Keratinocyte (primary cell): ENCODE measurements around the gene BCO2. TPM values are rescaled to one million over a fixed set of nuclear protein-coding genes. Genes with fewer than 3 reads are reported as not detected.
A peak's percentile ranks its signal among the peaks of the same experiment; 100 is the strongest.

Source experiments
- DNase-seq: peaks from one replicate; pipeline ENCODE4 v3.0.0-alpha.2; 2011; ENCODE audit warnings: low read depth, missing footprints, low spot score
- FAIRE-seq: peaks from 2 replicates; lab custom pipeline; 2011; peaks lifted over from hg19 to GRCh38; lab: Jason Lieb, UNC
- H2AFZ ChIP-seq: 2 replicates; pipeline ENCODE4 v1.6.0; 2012; ENCODE audit warnings: low read length, control low read depth, inconsistent platforms; ENCODE audit not compliant: control insufficient read depth
- H3K27ac ChIP-seq: 2 replicates; pipeline ENCODE4 v1.5.1; 2011; ENCODE audit warnings: low read length; ENCODE audit not compliant: control insufficient read depth, insufficient read depth
- H3K27me3 ChIP-seq: 3 replicates; pipeline ENCODE4 v1.6.0; 2011; ENCODE audit warnings: low read length; ENCODE audit not compliant: control insufficient read depth, insufficient read depth; ENCODE audit errors: extremely low read depth
- H3K36me3 ChIP-seq, 2 experiments: 2 replicates in 1 of 2; 3 replicates in 1 of 2; pipeline ENCODE4 v1.5.1; 2011; ENCODE audit warnings: low read length in 2 of 2, mild to moderate bottlenecking in 1 of 2; ENCODE audit not compliant: control insufficient read depth in 2 of 2, insufficient read depth in 2 of 2; ENCODE audit errors: extremely low read depth in 1 of 2
- H3K4me1 ChIP-seq: 3 replicates; pipeline ENCODE4 v1.5.1; 2011; ENCODE audit warnings: low read length; ENCODE audit not compliant: control insufficient read depth, insufficient read depth; ENCODE audit errors: extremely low read depth
- H3K4me2 ChIP-seq: 3 replicates; pipeline ENCODE4 v1.6.0; 2011; ENCODE audit warnings: low read depth, low read length; ENCODE audit not compliant: control insufficient read depth, insufficient read depth; ENCODE audit errors: extremely low read depth
- H3K4me3 ChIP-seq, 3 experiments: fragments of 200-600 bp in 1 of 3; sonication (generic) in 1 of 3; 2 replicates in 2 of 3; 3 replicates in 1 of 3; pipeline ENCODE4 v1.5.1; 2011 to 2016; ENCODE audit warnings: low read length in 3 of 3, mild to moderate bottlenecking in 3 of 3, control low read depth in 2 of 3, inconsistent platforms in 1 of 3, low read depth in 1 of 3, mixed read lengths in 1 of 3, mixed run types in 1 of 3, moderate library complexity in 1 of 3; ENCODE audit not compliant: control insufficient read depth in 2 of 3, insufficient read depth in 2 of 3; ENCODE audit errors: extremely low read depth in 1 of 3
- H3K79me2 ChIP-seq: 2 replicates; pipeline ENCODE4 v1.6.0; 2012; ENCODE audit warnings: low read length; ENCODE audit not compliant: control insufficient read depth, insufficient read depth
- H3K9ac ChIP-seq: 3 replicates; pipeline ENCODE4 v1.6.0; 2011; ENCODE audit warnings: low read length; ENCODE audit not compliant: control insufficient read depth, insufficient read depth; ENCODE audit errors: extremely low read depth
- H3K9me1 ChIP-seq: 3 replicates; pipeline ENCODE4 v1.6.0; 2011; ENCODE audit warnings: low read length; ENCODE audit not compliant: control insufficient read depth, insufficient read depth; ENCODE audit errors: extremely low read depth
- H3K9me3 ChIP-seq: 2 replicates; pipeline ENCODE4 v1.5.1; 2012; ENCODE audit warnings: low read depth, low read length; ENCODE audit not compliant: control insufficient read depth
- H4K20me1 ChIP-seq: 3 replicates; pipeline ENCODE4 v1.6.0; 2011; ENCODE audit warnings: low read length; ENCODE audit not compliant: control insufficient read depth, insufficient read depth; ENCODE audit errors: extremely low read depth
- CTCF ChIP-seq, 3 experiments: IDR thresholded peaks in 1 of 3; conservative IDR thresholded peaks in 1 of 3; optimal IDR thresholded peaks in 1 of 3; 2 replicates in 2 of 3; 3 replicates in 1 of 3; pipeline versions ENCODE3 to v1.5.1; 2011; ENCODE audit warnings: low read length in 3 of 3, mild to moderate bottlenecking in 3 of 3, moderate library complexity in 2 of 3, control low read depth in 1 of 3, inconsistent platforms in 1 of 3; ENCODE audit not compliant: insufficient read depth in 2 of 3; ENCODE audit errors: extremely low read depth in 1 of 3
- EZH2 ChIP-seq: IDR thresholded peaks from one replicate; pipeline ENCODE4 v1.6.1; 2012; ENCODE audit warnings: inconsistent platforms, mild to moderate bottlenecking, low read length, moderate library complexity
- dilution Hi-C: fragments of 300-500 bp; cut with MboI; formaldehyde crosslinking; loops from one replicate; pipeline ENCODE4 v1.7.0; 2020; ENCODE audit warnings: low sequenced_read_pairs; ENCODE audit not compliant: extremely low pct_ligation_motif_present
- polyA plus RNA-seq, 5 experiments: library from polyadenylated mRNA; depleted of rRNA in 3 of 5; stranded (reverse) in 3 of 5; stranded (forward) in 1 of 5; unstranded in 1 of 5; fragments of >200 nt; gene quantifications; 1 replicate in 1 of 5; 2 replicates in 3 of 5; 3 replicates in 1 of 5; pipeline versions ENCODE4 v1.2.1 to v1.2.3, GENCODE V29; 2011 to 2012; ENCODE audit warnings: missing spikeins in 2 of 5, low read depth in 1 of 5, low replicate concordance in 1 of 5

BCO2 gene
- polyA plus RNA-seq, 1 donor (not counting 4 experiments of a cell fraction or from before 2014, with no cell fraction given) = 0.37 TPM

GRCh38 chr11:112223754-112224532 is 48.6 kb downstream of the BCO2 start:
- Histone ChIP-seq H3K4me1 (peaks cover 32% of the 10 kb centered on the region), H3K4me3 (no peak overlapping the region), H3K36me3 (peaks cover 0 to 1% of the 10 kb centered on the region in 2 experiments), H3K9ac (no peak overlapping the region), H4K20me1 (no peaks in the 10 kb centered on the region), H3K9me1 (peaks cover 2% of the 10 kb centered on the region), H3K27me3 (no peaks in the 10 kb centered on the region), H3K4me2 (no peak overlapping the region), H3K27ac (no peak overlapping the region), H3K79me2 (peaks cover 25% of the 10 kb centered on the region), H3K9me3 (no peaks in the 10 kb centered on the region), H2AFZ (no peak overlapping the region)
- DNase-seq (no peak), FAIRE-seq (no peak)
- dilution Hi-C loops = no loop called here
- no peak for TF ChIP-seq CTCF (optimal IDR thresholded peaks at IDR 0.05 in 1 of 3, IDR thresholded peaks at IDR 0.05 in 1 of 3, conservative IDR thresholded peaks at IDR 0.05 in 1 of 3; ENCODE audit: extremely low read depth in 1 of 3, insufficient read depth in 2 of 3, low read length in 3 of 3)
- TF ChIP-seq EZH2 = no peak

GRCh38 chr11:112225753-112226061 is 50.4 kb downstream of the BCO2 start:
- H3K4me3 ChIP-seq = peak overlapping the region; percentile 62 to 99 (median 97)
- H3K27ac ChIP-seq = peak overlapping the region; percentile 97
- H2AFZ ChIP-seq = peak overlapping the region; percentile 100
- H4K20me1 ChIP-seq = no peaks in the 10 kb centered on the region
- peaks cover 4 to 13% of the 10 kb centered on the region in 2 experiments for H3K36me3 ChIP-seq
- no peak for FAIRE-seq
- DNase-seq = no peak
- H3K9me3 ChIP-seq = no peaks in the 10 kb centered on the region
- TF ChIP-seq EZH2 = no peak
- no peak for TF ChIP-seq CTCF (optimal IDR thresholded peaks at IDR 0.05 in 1 of 3, IDR thresholded peaks at IDR 0.05 in 1 of 3, conservative IDR thresholded peaks at IDR 0.05 in 1 of 3; ENCODE audit: extremely low read depth in 1 of 3, insufficient read depth in 2 of 3, low read length in 3 of 3)
- dilution Hi-C loops = no loop called here
- H3K9me1 ChIP-seq = peaks cover 2% of the 10 kb centered on the region
- peaks cover 36% of the 10 kb centered on the region for H3K79me2 ChIP-seq
- no peaks in the 10 kb centered on the region for H3K27me3 ChIP-seq
- peaks cover 31% of the 10 kb centered on the region for H3K4me1 ChIP-seq
- H3K9ac ChIP-seq = peak overlapping the region; percentile 93
- H3K4me2 ChIP-seq = peak overlapping the region; percentile 98
